Activated CD8-positive, alpha-beta memory T cell treated with anti-CD3 and anti-CD28 coated beads, Interleukin-2, amount 10 ng/mL, durations not matched to agents 7 days and 5 days (primary cell): Measurements from ENCODE around the gene TRABD2B. TPM values are rescaled to one million over a fixed set of nuclear protein-coding genes. Genes with fewer than 3 reads are reported as not detected.
"Not testable (repeated sequence)": the region's sequence is repeated elsewhere in the genome, so short reads cannot be mapped to it uniquely, and the experiment has no call there.

Experiments
- ATAC-seq: fragments of 150-1000 bp; cut with Tn5 transposase; one replicate; pipeline ENCODE4 v1.10.0; 2021; ENCODE audit warnings: moderate library complexity
- CTCF ChIA-PET: fragments of 350-600 bp; sonication (Branson Sonifier 250); formaldehyde crosslinking; loops from one replicate; lab custom pipeline; 2021; ENCODE audit warnings: antibody characterized with exemption; lab: Charles Lee
- DNase-seq: peaks from one replicate; pipeline ENCODE4 v3.0.0-alpha.2; 2020
- H3K27ac Mint-ChIP-seq: one replicate; pipeline ENCODE4 v1.8.0; 2021; ENCODE audit warnings: mild to moderate bottlenecking, mixed read lengths
- H3K27me3 Mint-ChIP-seq: one replicate; pipeline ENCODE4 v1.8.0; 2021; ENCODE audit warnings: mixed read lengths
- H3K36me3 Mint-ChIP-seq: one replicate; pipeline ENCODE4 v1.8.0; 2021; ENCODE audit warnings: mild to moderate bottlenecking, mixed read lengths
- H3K4me1 Mint-ChIP-seq: one replicate; pipeline ENCODE4 v1.8.0; 2021; ENCODE audit warnings: mixed read lengths
- H3K4me3 Mint-ChIP-seq: one replicate; pipeline ENCODE4 v1.8.0; 2021; ENCODE audit warnings: mild to moderate bottlenecking, moderate library complexity, mixed read lengths
- H3K9me3 Mint-ChIP-seq: one replicate; pipeline ENCODE4 v1.8.0; 2022; ENCODE audit warnings: low read depth, mixed read lengths
- total RNA-seq, 2 experiments: library from RNA; stranded (reverse); gene quantifications; one replicate each; pipeline ENCODE4 v1.2.3, GENCODE V29; 2021

TRABD2B gene
- total RNA-seq, 2 experiments from 2014 or later, result not detected

- no peaks in the 10 kb centered on the region for H3K9me3 Mint-ChIP-seq
- CTCF ChIA-PET, result interaction anchor here (1.1 kb wide), 1 partner anchor 34 kb away, joined by 3 read pairs; the partner anchor contains the start of gene TRABD2B
- ATAC-seq (no peak), DNase-seq (no peak)
- peaks cover 2% of the 10 kb centered on the region for H3K27me3 Mint-ChIP-seq
- H3K27ac Mint-ChIP-seq, result no peak overlapping the region
- H3K4me1 Mint-ChIP-seq, result no peaks in the 10 kb centered on the region
- no peak overlapping the region for H3K4me3 Mint-ChIP-seq
- no peaks in the 10 kb centered on the region for H3K36me3 Mint-ChIP-seq
Observed at GRCh38 chr1:47963568-47964358, 33.4 kb downstream of the TRABD2B start.

GRCh38 chr1:47962750-47963492 is 34.3 kb downstream of the TRABD2B start:
- peaks cover 2% of the 10 kb centered on the region for H3K27me3 Mint-ChIP-seq
- H3K9me3 Mint-ChIP-seq, result no peaks in the 10 kb centered on the region
- H3K4me3 Mint-ChIP-seq, result no peak overlapping the region
- DNase-seq (no peak), ATAC-seq (no peak)
- no peaks in the 10 kb centered on the region for H3K4me1 Mint-ChIP-seq
- no peak overlapping the region for H3K27ac Mint-ChIP-seq
- CTCF ChIA-PET, result interaction anchor here (1.1 kb wide), 1 partner anchor 35 kb away, joined by 3 read pairs; the partner anchor contains the start of gene TRABD2B
- no peaks in the 10 kb centered on the region for H3K36me3 Mint-ChIP-seq

GRCh38 chr1:47961835-47962234 is 35.4 kb downstream of the TRABD2B start:
- ATAC-seq, DNase-seq, H3K4me1 Mint-ChIP-seq, H3K36me3 Mint-ChIP-seq, H3K27ac Mint-ChIP-seq, H3K4me3 Mint-ChIP-seq, CTCF ChIA-PET, H3K27me3 Mint-ChIP-seq, H3K9me3 Mint-ChIP-seq: not testable (repeated sequence)

GRCh38 chr1:47956491-47956890 is 40.7 kb downstream of the TRABD2B start:
- not testable (repeated sequence) for H3K36me3 Mint-ChIP-seq

DNA sequence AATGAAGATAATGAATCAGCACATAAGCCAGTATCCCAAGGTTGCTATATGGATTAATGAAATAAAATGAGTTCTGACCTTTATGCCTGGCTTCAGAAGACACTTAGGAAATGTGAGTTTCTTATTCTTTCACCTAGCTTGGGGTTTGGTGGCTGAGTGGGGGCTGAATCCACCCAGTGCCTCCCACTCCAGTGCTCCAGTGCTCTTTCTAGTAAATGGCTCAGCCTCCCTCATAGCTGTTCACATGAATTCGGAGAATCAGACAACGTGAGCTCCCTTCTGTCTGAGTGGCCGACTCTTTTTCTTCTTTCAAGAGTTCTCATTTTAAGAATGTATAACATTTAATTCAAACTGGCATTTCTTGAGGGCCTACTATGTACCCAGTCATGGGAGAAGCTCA is 43.5 kb downstream of the TRABD2B start:
- ATAC-seq (no peak), DNase-seq (no peak)
- Mint-ChIP-seq H3K9me3 (no peaks in the 10 kb centered on the region), H3K36me3 (no peaks in the 10 kb centered on the region), H3K27ac (no peak overlapping the region), H3K4me1 (no peaks in the 10 kb centered on the region), H3K27me3 (peaks cover 4% of the 10 kb centered on the region), H3K4me3 (no peak overlapping the region)
- CTCF ChIA-PET, result no interaction called here

More at GRCh38 chr1:47956491-47956890, 40.7 kb downstream of the TRABD2B start:
- H3K27ac Mint-ChIP-seq, H3K4me3 Mint-ChIP-seq, H3K4me1 Mint-ChIP-seq, H3K9me3 Mint-ChIP-seq, H3K27me3 Mint-ChIP-seq, ATAC-seq, CTCF ChIA-PET, DNase-seq: not testable (repeated sequence)

DNA sequence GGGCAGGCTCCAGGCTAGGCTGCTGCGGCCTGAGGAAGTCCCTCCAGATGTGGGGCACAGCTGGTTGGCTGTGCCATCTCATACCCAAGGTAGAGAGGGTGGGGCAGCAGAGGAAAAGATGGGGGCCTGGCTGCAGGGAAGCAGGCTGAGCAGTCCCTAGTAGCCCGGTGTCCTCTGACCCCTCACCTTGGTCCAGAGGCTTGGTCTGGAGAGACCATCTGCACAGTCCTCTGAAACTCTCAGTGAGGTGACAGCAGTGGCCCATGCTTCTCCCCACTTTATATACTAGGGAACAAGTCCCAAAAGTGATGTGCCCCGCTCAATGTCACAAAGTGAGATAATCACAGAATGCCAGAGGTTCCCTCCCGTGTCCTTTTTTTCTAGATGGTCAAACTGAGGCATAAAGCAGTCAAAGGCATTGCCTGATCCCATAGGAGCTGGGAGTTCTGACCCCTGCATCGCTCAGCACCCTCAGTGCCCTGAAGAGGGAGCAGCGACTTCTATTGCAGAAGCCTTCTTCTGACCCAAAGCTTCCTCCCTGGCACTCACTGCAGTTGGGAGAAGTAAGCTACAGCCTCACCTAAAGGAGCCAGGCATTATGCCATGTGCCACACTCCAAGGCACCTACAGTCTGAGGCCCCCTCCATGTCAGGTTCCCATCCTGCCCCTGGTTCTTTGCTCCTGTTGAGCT is 45.5 kb downstream of the TRABD2B start:
- Mint-ChIP-seq H3K27ac (no peak overlapping the region), H3K4me1 (no peaks in the 10 kb centered on the region), H3K4me3 (no peak overlapping the region), H3K9me3 (no peaks in the 10 kb centered on the region), H3K27me3 (no peaks in the 10 kb centered on the region), H3K36me3 (no peaks in the 10 kb centered on the region)
- DNase-seq, result no peak
- ATAC-seq, result no peak
- CTCF ChIA-PET, result no interaction called here

DNA sequence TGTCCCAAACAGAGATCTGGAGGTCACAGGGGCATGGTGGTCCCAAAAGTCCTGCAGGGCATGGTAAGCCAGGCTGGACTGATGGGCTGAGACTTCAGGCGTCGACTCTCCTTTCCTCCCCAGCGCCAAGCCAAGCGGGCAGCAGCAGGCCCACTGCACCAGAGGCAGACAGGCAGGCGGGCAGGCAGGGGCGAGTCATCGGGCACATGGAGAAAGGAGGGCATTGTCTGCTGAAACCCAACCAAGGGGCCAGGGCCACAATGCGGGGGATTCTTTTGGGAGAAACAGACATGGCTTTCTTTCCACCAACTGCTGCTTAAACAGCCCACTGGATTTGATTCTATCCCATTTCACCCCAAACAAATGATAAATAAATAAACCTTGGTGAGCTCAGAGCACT is 46.2 kb downstream of the TRABD2B start:
- DNase-seq, result no peak
- Mint-ChIP-seq H3K4me1 (no peaks in the 10 kb centered on the region), H3K36me3 (no peaks in the 10 kb centered on the region), H3K9me3 (no peaks in the 10 kb centered on the region), H3K27me3 (no peaks in the 10 kb centered on the region), H3K4me3 (no peak overlapping the region), H3K27ac (no peak overlapping the region)
- ATAC-seq, result no peak
- CTCF ChIA-PET, result no interaction called here

DNA sequence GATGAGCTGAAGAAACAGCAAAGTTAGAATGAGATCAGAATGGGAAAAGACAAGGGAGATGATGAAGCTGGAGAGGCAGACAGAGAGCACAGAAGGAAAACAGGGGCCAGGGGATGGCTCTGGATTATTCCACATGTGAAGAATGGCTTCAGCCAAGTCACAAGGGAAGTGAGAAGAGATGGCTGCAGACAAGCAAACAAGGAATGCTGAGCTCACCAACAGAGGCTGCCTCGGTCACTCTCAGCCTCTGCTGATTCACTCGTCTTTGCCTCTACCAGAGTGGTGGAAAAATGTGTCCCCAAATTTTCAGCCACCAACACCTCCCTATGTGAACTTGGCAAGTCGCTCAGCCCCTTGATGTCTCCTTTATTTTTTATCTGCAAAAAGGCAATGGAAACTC is 46.7 kb downstream of the TRABD2B start:
- H3K36me3 Mint-ChIP-seq, result no peaks in the 10 kb centered on the region
- H3K9me3 Mint-ChIP-seq, result no peaks in the 10 kb centered on the region
- CTCF ChIA-PET, result no interaction called here
- no peak for ATAC-seq
- H3K27me3 Mint-ChIP-seq, result no peaks in the 10 kb centered on the region
- no peak for DNase-seq
- no peaks in the 10 kb centered on the region for H3K4me1 Mint-ChIP-seq
- H3K27ac Mint-ChIP-seq, result no peak overlapping the region
- no peak overlapping the region for H3K4me3 Mint-ChIP-seq

- Mint-ChIP-seq H3K36me3 (no peaks in the 10 kb centered on the region), H3K27ac (no peak overlapping the region), H3K27me3 (peaks cover 5% of the 10 kb centered on the region), H3K4me1 (no peaks in the 10 kb centered on the region), H3K9me3 (no peaks in the 10 kb centered on the region), H3K4me3 (no peak overlapping the region)
- DNase-seq (no peak), ATAC-seq (no peak)
- CTCF ChIA-PET, result no interaction called here
Observed at GRCh38 chr1:47948126-47948525, 49.1 kb downstream of the TRABD2B start.

DNA sequence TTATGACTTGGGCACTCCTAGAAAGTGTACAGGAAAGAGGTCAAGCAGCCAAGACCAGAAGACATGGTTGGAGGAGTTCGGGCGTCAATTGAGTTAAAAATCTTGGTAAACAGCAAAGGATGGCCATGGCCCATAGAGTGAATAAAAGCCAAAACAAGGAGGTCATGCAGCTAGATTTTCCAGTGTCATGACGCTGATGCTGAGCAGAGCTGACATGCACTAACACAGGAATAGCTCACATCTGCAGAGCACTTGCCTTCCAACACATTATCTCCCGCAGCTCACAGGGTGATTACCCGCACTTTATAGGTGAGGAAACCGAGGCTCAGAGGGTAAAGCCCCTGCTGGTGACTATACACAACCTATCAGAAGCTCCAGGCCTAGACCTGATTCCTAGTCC is 49.7 kb downstream of the TRABD2B start:
- Mint-ChIP-seq H3K27me3 (peaks cover 5% of the 10 kb centered on the region), H3K4me1 (no peaks in the 10 kb centered on the region), H3K9me3 (no peaks in the 10 kb centered on the region), H3K4me3 (no peak overlapping the region), H3K36me3 (no peaks in the 10 kb centered on the region), H3K27ac (no peak overlapping the region)
- CTCF ChIA-PET, result no interaction called here
- ATAC-seq, result no peak
- no peak for DNase-seq

GRCh38 chr1:47944561-47944960 is 52.6 kb downstream of the TRABD2B start:
- no peaks in the 10 kb centered on the region for H3K4me1 Mint-ChIP-seq
- DNase-seq (no peak), ATAC-seq (no peak)
- peaks cover 5% of the 10 kb centered on the region for H3K27me3 Mint-ChIP-seq
- H3K36me3 Mint-ChIP-seq, result no peaks in the 10 kb centered on the region
- no peaks in the 10 kb centered on the region for H3K9me3 Mint-ChIP-seq
- H3K4me3 Mint-ChIP-seq, result no peak overlapping the region
- CTCF ChIA-PET, result no interaction called here
- H3K27ac Mint-ChIP-seq, result no peak overlapping the region

DNA sequence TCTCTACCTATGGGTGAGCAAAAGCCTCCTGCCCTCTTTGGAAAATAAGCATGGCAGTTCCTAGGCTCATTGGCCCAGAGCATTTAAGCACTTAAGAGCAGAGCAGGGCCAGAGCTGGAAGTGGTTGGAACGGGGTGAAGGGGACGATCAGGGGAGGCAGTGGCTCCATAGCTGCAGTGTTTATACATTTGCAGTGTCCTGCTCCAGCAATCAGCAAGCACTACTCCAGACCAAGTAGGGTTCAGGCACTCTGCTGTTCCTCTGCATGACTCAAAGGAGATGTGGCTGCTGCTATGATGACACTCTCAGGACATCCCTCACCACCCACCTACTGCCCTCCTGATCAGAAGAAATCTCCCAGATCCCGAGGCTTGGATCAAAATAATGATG is 55.0 kb downstream of the TRABD2B start:
- H3K27ac Mint-ChIP-seq, result no peak overlapping the region
- H3K4me3 Mint-ChIP-seq, result no peak overlapping the region
- CTCF ChIA-PET, result no interaction called here
- H3K9me3 Mint-ChIP-seq, result no peaks in the 10 kb centered on the region
- ATAC-seq, result no peak
- H3K4me1 Mint-ChIP-seq, result no peaks in the 10 kb centered on the region
- peaks cover 5% of the 10 kb centered on the region for H3K27me3 Mint-ChIP-seq
- DNase-seq, result no peak
- H3K36me3 Mint-ChIP-seq, result no peaks in the 10 kb centered on the region

- H3K27ac Mint-ChIP-seq, result no peak overlapping the region
- DNase-seq (no peak), ATAC-seq (no peak)
- no peaks in the 10 kb centered on the region for H3K36me3 Mint-ChIP-seq
- H3K4me3 Mint-ChIP-seq, result no peak overlapping the region
- peaks cover 5% of the 10 kb centered on the region for H3K27me3 Mint-ChIP-seq
- H3K9me3 Mint-ChIP-seq, result no peaks in the 10 kb centered on the region
- H3K4me1 Mint-ChIP-seq, result no peaks in the 10 kb centered on the region
- CTCF ChIA-PET, result no interaction called here
Observed at GRCh38 chr1:47941609-47942239, 55.5 kb downstream of the TRABD2B start.
